GM18519 (cell line): ENCODE results near the gene CACNA1B.

ENCODE experiments used
- ATAC-seq: cut with Tn5 transposase; IDR thresholded peaks from one replicate; pipeline ENCODE4 v1.9.1; 2021; ENCODE audit warnings: mild to moderate bottlenecking, moderate library complexity; ENCODE audit not compliant: unreplicated experiment, low FRiP score

CACNA1B gene

DNA sequence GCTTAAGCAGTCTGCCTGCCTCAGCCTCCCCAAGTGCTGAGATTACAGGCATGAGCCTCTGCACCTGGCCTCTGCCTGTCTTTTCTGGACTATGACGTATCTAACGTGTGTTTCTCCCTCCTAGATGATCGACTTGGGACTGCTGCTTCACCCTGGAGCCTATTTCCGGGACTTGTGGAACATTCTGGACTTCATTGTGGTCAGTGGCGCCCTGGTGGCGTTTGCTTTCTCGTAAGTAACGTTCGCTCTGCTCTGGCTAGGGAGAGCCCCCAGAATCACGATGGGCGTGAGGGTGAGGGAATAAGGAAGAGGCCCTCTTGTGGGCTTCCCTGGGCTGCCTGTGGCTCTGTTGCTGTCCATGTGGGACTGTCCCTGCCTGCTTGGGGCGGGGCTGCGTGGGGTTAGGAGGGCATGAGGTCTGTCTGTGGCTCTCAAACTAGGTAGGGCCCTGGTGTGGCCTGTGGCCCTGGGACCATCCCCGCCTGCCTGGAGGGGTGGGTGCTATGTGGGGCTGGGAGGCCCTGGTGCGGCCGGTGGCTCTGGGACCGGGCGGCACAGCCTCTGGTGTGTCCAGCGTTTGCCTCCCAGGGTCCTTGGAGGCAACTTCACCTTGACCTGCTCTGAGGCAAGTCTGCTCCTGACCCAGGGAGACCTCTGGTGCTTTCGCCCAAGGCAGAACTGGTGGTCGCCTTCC lies 171.7 kb downstream of the CACNA1B start:
- ATAC-seq, result no peak

DNA sequence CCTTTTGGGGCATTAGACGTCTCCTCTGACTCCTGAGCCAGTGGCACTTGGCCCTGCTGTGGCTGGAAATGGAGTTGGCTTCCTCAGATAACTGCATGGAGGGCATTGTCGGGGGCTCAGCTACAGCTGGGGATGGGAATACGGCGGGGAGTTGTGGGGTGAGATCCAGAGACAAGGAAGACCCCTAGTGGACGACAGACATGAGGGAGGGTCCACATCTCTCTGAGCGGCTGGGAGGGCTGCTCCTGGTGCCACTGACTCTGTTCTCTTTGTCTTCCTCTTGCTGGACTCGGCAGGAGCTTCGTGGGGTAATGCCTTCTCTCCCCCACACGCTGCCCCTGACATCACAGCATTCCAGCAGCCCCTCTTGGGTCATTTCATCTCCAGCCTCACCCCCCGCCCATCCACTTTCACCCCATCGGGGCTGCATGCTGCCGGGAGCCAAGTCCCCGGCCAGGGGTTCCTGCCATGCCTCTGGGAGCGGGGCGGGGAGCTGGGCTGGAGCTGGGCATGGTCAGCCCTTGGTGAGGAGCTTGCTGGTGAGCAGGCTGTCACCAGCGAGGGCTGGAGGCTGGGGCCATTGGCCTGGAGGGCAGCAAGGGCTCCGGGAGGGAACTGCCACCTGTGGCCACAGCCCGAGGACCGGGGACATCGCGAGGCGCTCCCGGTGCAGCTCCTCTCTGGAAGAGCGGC lies 172.3 kb downstream of the CACNA1B start:
- no peak for ATAC-seq

DNA sequence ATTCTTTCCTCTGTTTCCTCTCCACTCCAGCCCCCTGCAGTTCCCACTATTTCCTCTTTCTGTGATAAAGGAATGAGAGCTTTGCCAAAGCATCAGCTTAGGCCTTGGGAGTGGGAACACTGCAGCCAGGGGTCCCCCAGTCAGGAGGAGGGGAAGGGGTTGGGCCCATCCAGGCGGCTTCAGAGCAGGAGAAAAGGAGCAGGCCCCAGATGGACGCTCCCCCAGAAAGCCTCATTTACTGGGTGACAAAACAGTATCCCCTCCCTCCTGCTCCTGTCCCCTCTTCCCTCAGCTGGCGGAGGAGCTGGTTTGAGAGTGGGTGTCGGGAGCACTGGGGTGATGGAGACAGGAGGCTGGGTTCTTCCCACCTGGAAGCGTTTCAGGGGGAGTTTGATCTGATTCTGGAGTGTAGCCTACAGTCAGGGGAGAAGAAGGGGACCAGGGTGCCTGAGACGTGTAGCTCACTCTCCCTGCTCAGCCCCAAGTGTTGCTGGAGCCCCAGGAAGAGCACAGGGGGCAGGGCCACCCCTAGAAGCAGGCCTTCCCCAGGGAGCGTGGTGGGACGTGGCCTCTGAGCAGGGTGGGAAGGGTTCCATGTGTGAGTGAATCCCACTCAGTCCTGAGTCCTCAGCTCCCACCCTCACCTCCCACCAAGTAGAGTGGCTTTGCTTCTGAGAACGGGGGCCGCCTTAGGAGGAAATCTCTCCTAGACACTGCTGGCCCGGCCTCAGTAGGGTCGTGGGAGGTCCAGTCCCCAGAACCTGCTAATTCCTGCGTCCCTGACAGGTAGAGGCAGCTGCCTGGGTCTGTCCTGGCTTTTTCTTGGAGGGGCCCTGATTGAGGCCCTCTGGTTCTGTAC lies 173.1 kb downstream of the CACNA1B start:
- no peak for ATAC-seq

DNA sequence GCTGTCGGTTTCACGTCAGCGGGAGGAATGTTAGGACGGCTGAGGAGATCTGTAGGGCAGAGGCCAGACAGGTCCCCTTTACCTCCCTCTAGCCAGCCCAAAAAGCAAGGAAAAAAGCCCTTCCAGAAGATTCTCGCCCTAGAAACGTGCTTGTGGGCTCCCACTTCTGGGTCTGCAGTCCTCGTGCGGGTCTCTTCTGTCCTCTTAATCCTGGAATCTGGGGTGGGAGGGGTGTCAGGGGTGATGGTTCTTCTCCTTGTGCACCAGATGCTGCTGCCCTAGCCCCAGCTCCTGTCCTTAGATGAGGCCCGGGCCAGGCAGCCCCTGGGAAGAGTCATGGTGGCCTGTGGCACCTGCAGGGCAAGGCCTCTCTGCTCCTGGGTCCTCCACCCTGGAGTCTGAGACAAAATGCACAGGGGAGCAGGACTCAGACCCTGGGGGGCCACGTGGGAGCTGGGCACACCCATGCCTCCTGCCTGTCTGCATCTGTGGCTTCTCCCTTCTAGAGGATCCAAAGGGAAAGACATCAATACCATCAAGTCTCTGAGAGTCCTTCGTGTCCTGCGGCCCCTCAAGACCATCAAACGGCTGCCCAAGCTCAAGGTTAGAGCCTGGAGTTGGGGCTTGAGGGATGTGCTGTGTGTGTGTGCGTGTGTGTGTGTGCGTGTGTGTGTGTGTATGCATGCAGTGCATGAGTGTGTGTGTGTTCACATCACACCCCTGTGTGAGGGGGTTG lies 174.2 kb downstream of the CACNA1B start:
- ATAC-seq, result no peak

DNA sequence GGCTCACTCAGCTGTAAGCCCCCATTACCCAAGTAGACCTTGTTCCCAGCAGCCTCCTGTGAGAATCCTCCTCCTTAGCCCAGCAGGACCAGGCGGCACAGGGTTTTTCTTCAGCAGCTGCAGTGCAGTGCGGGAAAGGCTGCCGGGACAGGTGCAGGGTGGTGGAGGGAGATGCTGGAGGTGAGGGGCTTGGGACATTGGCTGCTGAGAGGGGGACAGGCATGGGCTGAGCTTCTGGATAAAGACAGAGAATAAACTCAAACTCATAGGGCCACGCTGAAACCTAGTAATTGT lies 174.7 kb downstream of the CACNA1B start:
- ATAC-seq, result no peak

DNA sequence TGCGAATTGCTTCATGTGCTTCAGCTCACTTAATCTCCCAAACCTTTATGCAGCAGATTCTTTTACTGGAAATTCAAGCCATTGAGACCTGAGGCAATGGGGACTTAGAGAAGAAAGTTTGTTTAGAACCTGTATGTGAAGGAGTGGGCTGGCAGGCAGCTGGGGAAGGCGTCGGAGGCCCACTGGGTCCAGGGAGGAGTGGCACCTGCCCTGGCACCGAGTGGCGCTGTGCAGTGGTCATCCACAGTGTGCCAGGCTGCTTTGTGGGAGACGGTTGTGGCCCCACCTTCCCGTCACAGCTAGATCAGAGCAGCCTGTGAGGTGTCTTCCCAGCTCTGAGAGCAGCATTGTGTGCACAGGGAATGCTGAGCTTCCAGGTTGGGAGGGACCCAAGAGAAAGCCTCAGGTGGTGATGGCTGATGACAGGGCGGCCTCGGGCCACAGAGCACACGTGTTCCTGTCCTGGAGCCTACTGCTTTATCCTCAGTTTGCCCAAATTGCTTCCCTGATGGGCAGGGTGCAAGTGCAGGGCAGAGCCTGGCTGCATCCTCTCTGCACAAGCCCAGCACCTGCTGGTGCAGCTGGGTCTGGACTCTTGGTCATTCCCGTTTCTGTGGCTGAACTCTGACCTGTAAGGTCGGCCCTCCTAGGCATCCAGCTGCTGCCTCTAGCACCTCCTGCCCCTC lies 175.2 kb downstream of the CACNA1B start:
- no peak for ATAC-seq

DNA sequence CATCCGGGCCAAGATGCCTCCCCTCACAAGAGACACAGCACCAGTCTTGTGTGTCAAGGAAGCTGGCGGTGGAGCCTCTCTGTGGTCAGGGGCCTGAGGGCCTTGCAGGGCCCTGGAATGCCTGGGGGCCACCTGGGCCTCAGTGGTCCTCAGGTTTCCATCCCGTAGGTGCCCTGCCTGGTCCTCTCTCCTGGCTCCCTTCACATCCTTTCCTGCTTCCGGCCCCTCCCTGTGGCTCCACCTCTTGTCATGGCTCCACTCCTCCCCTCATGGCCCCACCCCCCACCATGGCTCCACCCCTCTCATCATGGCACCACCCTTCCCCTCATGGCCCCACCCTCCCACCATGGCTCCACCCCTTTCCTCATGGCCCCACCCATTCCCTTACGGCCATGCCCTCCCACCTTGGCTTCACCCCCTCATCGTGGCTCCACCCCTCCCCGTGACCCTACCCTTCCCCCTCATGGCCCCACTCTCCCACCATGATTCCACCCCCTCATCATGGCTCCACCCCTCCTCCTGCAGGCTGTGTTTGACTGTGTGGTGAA lies 175.8 kb downstream of the CACNA1B start:
- ATAC-seq, result no peak

DNA sequence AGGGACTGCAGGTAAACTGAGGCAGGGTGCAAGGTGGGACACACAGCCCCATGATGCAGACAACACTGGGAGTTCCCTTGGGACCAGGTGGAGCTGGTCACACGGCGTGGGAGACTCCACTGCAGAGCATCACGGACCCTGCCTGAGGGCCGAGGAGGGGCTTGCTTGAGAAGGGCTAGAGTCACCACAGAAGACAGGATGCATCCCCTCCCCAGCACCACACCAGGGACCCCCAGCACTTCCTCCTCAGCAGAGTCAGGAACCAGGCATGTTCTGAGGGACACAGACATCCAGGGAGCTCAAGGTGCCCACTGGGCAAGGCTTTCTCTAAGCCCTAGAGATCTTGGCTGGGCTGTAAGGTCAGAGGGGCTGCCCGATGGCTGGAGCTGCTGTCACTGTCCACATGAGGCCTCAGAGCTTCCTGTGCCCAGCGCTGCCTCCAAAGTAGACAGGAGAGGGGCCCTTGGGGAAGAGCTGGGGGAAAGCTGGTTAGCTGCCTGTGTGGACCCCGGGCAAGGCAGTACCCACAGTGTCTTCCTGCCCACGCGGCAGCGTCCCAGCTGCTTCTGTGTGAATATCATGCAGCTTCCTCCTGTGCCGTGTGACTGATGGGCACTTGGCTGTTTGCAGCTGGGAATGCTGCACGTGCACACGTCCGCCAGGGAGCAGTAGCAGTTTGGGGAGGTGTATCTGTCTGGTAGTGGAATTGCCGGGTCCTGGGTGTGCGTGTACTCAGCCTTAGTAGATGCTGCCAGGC lies 176.6 kb downstream of the CACNA1B start:
- no peak for ATAC-seq

DNA sequence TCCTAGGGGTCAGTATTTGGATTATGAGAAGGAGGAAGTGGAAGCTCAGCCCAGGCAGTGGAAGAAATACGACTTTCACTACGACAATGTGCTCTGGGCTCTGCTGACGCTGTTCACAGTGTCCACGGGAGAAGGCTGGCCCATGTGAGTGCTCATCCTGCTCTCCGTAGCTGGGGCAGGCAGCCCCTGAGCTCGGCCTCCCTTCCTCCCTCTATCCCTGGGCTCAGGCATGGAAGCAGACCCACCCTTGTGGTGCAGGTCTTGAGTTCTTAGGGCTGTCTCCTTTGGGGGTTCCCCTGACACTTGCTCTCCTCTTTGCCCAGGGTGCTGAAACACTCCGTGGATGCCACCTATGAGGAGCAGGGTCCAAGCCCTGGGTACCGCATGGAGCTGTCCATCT lies 180.1 kb downstream of the CACNA1B start:
- no peak for ATAC-seq

DNA sequence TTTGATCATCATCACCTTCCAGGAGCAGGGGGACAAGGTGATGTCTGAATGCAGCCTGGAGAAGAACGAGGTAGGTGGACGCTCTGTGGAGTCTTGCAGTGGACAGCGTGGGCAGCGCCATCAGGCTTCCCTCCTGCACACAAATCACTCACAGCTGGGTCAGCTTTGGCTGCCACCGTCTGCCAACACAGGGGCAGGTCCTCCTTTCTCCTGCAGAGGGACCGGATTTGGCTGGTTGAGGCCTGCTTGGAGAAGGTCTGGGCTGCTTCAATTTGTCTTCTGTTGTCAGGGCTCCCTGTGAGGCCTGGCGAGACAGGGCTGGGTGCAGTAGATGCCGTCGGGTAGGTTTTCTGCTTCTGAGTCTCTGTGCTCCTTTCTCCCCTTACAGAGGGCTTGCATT lies 180.6 kb downstream of the CACNA1B start:
- ATAC-seq, result no peak

DNA sequence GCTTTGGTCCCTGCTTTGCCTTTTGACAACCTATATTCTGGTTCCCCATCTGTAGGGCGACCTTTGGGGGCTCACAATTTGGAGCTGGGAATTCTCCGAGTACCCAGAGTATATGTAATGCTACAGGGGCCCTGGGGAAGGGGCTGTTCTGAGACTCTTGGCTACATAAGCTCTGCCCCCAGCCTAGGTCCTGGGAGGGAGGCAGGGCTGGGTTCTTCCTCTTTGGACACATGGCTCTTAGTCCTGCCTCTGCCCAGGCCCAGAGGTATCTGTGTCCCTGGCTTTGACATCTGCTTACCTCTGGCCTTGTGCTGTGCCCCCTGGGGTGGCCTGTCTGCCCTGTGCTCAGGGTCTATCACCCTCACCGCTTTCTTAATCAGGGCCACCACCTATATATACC lies 181.6 kb downstream of the CACNA1B start:
- no peak for ATAC-seq

DNA sequence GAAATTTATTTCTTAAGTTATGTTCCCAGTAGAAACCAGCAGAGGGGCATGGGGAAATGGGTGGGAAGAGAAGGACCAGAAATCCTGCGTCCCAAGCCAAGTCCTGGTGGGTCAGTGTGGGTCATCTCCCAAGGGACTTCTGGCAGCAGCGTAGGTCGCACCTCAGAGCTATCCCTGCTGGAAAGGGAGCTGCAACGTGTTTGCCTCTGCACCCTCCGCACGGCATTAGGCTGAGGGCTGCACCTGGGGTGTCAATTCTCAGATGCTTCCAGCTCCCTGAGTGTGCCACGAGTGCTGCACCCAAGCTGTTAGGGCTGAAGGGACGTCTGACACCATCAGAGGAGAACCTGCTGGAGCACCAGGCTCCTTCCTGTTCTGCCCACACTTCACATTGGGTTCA lies 182.8 kb downstream of the CACNA1B start:
- ATAC-seq, result no peak

DNA sequence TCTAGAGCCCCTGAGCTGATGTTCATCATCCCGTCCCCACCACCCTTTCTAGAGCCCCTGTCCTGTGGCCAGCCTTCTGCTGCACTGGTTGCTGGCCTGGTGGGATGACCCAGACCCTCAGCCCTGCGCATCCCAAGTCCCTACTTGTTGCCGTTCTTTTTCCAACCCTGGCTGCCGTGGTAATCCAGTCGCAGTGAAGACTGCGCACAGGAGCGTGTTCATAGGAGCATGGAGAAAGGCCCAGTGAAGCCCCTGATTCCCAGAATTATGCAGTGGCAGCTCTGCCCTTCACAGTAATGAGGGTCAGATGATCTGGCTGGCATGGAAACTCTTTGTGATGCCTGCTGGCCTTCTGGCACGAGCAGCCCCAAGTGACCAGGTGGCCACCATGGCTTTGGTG lies 183.3 kb downstream of the CACNA1B start:
- ATAC-seq, result no peak

DNA sequence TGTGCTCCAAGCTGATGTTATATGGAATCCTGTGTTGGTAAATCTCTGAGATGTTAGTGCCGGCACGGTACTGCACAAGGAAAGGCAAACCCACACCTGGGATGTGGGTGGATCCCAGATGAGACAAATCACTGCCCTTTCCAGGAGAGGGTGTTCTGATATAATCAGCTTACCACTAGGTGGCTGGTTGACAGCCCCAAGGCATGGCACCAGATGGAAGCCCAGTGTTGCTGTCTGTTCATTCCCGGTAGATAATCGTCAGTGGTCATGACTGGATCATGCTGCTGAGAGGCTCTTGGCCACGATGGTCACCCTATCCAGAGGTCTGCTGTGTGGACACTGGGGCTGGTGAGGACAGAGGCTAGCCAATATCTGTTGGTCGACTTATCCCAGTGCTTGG lies 184.0 kb downstream of the CACNA1B start:
- ATAC-seq, result no peak

DNA sequence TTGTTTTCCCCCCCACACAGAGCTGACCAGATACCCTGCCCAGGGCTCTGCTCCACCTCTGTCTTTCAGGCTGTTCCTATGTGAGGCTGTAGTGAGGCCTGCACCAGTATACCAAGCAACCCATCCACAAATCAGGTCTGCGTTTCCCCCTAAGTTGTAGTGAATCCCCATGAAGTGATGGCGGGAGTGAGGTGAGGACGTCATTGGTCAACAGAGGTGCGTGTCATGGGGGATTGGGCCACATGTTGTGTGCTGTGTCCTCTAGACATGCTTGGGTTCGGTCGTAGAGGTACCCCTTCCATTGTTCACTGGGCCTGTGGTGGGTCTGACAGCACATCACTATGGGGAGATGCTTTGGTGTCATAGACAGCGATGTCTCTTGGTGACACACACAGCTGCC lies 184.6 kb downstream of the CACNA1B start:
- ATAC-seq, result no peak

DNA sequence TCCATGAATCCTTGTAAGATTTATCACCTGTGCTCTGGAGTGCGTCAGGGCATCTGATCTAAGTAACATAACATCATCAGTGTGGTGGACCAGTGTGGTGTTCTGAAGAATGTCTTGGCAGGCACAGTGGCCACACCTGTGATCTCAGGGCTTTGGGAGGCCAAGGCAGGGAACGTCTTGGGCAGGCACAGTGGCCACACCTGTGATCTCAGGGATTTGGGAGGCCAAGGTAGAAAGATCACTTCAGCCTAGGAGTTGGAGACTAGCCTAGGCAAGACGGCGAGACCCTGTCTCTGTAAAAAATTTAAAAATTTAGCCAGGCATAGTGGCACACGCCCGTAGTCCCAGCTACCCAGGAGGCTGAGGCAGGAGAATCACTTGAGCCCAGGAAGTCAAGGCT lies 185.5 kb downstream of the CACNA1B start:
- ATAC-seq, result no peak

DNA sequence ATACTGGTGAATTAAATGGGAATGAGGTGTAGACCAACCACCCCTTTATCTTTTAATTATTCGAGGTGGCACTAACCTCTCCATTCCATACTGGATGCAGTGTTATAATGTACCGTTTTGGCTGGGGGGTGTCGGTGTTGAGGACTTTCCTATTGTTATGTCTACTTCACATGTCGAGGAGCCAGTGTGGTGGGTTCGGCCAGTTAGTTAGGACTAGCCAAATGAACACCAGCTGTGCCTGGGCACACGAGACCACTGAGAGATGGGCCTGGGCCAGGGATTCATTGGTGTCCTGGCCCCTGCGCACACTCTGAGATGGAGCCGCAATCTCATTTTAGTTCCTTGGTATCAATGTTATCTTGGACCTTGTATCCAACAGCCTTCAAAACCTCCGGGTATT lies 186.2 kb downstream of the CACNA1B start:
- no peak for ATAC-seq

DNA sequence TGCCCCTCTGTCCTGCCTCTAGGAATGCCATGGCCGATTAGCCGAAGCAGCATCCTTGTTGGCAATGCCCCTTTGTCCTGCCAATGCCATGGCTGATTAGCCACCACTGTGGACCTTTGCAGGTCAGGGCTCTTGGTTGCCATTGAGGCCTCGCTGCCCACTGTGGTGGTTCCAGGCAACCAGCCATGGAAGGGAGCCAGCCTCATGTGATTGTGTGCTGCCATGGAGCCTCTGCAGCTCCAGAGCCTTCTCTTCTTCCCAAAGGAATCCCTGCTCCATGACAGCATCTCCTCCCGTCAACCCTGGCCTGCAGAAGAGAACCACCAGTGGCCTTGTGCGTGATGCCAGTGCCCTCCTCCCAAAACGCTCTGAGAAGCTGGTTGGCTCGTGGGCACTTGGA lies 187.0 kb downstream of the CACNA1B start:
- no peak for ATAC-seq

DNA sequence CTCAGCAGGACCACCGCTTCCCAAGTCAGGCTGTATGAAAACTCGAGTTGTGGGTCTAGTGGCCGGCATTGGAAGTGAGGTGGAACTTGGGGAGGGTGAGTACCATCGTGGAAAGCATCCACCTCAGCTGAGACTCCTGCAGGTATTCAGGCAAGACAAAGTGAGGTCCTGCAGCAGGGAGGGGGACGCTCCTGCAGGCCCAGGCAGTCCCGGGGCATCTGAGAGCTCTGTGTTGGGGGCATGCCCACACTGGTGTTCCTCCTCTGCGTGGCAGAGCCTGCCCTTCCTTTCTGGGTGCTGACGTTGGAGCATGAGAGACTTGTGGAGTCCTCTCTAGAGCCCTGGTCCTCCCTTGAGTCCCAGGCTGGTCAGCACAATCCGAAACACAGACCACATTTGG lies 187.7 kb downstream of the CACNA1B start:
- ATAC-seq, result no peak
